Immature natural killer cell (primary cell): Measurements from ENCODE around the gene LRRC40. TPM values are rescaled to one million over a fixed set of nuclear protein-coding genes. Genes with fewer than 3 reads are reported as not detected.
"Not testable (repeated sequence)": the region's sequence is repeated elsewhere in the genome, so short reads cannot be mapped to it uniquely, and the experiment has no call there.

Experiments used
- DNase-seq, 3 donors: peaks; one replicate each; pipeline ENCODE4 v3.0.0; 2022; ENCODE audit warnings: mixed read lengths in 1 of 3
- H3K27ac Mint-ChIP-seq, 6 donors: one replicate each; pipeline ENCODE4 v1.8.0; 2020; ENCODE audit warnings: mixed read lengths in 6 of 6, mild to moderate bottlenecking in 5 of 6, inconsistent platforms in 4 of 6, moderate library complexity in 3 of 6
- H3K27me3 Mint-ChIP-seq, 3 donors: one replicate each; pipeline ENCODE4 v1.8.0; 2020 to 2021; ENCODE audit warnings: low read depth in 3 of 3, mild to moderate bottlenecking in 3 of 3, mixed read lengths in 3 of 3, moderate library complexity in 3 of 3, inconsistent platforms in 1 of 3
- H3K36me3 Mint-ChIP-seq, 3 donors: one replicate each; pipeline ENCODE4 v1.8.0; 2020; ENCODE audit warnings: mixed read lengths in 3 of 3, inconsistent platforms in 2 of 3, mild to moderate bottlenecking in 2 of 3
- H3K4me1 Mint-ChIP-seq, 2 donors: one replicate each; pipeline ENCODE4 v1.8.0; 2020; ENCODE audit warnings: inconsistent platforms in 2 of 2, mild to moderate bottlenecking in 2 of 2, mixed read lengths in 2 of 2, moderate library complexity in 1 of 2
- H3K4me3 Mint-ChIP-seq, 5 donors: one replicate each; pipeline ENCODE4 v1.8.0; 2020; ENCODE audit warnings: mild to moderate bottlenecking in 5 of 5, mixed read lengths in 5 of 5, inconsistent platforms in 3 of 5, moderate library complexity in 3 of 5
- H3K9me3 Mint-ChIP-seq, 6 donors: one replicate each; pipeline ENCODE4 v1.8.0; 2020; ENCODE audit warnings: mild to moderate bottlenecking in 6 of 6, mixed read lengths in 6 of 6, inconsistent platforms in 4 of 6, moderate library complexity in 3 of 6
- polyA plus RNA-seq, 3 donors: library from polyadenylated mRNA; unstranded; fragments of 300-500 nt; fragmentation: Illumina TruSeq; gene quantifications; one replicate each; pipeline ENCODE4 v1.2.3, GENCODE V29; 2021

The LRRC40 gene
- polyA plus RNA-seq, 3 donors from 2014 or later: 5.4 to 8.7 (median 6.0) TPM

GRCh38 chr1:70220517-70221237, 15.3 kb upstream of the LRRC40 start:
- Mint-ChIP-seq H3K27me3 (peaks cover 5 to 13% (median 8%) of the 10 kb centered on the region in 3 donors), H3K9me3 (no peaks in the 10 kb centered on the region), H3K4me3 (peak overlapping the region; percentile 84 to 92 (median 91)), H3K27ac (peak overlapping the region; percentile 92 to 98 (median 95)), H3K36me3 (peaks cover 4 to 7% (median 4%) of the 10 kb centered on the region in 3 donors), H3K4me1 (peaks cover 43 to 56% of the 10 kb centered on the region in 2 donors)
- DNase-seq: no peak

- no peak for DNase-seq
- Mint-ChIP-seq H3K4me1 (peaks cover 43 to 49% of the 10 kb centered on the region in 2 donors), H3K36me3 (peaks cover 4 to 10% (median 7%) of the 10 kb centered on the region in 3 donors), H3K9me3 (no peaks in the 10 kb centered on the region), H3K27me3 (peaks cover 5 to 13% (median 8%) of the 10 kb centered on the region in 3 donors), H3K27ac (peak overlapping the region; percentile 80 to 95 (median 92)), H3K4me3 (peak overlapping the region; percentile 52 to 74 (median 63))
These were observed 14.6 kb upstream of the LRRC40 start for GRCh38 chr1:70220015-70220414.

- Mint-ChIP-seq H3K27ac (peak overlapping the region in 5 of 6 donors; percentile 41 to 62 (median 57)), H3K27me3 (peaks cover 0 to 3% (median 0%) of the 10 kb centered on the region in 3 donors), H3K4me3 (no peak overlapping the region), H3K9me3 (no peaks in the 10 kb centered on the region), H3K4me1 (peaks cover 32 to 58% of the 10 kb centered on the region in 2 donors), H3K36me3 (peaks cover 0 to 7% (median 6%) of the 10 kb centered on the region in 3 donors)
- DNase-seq: no peak
These were observed 6.2 kb upstream of the LRRC40 start for GRCh38 chr1:70211541-70211940.

GRCh38 chr1:70210820-70211219, 5.4 kb upstream of the LRRC40 start:
- Mint-ChIP-seq H3K27me3 (peaks cover 0 to 4% (median under 1%) of the 10 kb centered on the region in 3 donors), H3K9me3 (no peaks in the 10 kb centered on the region), H3K4me3 (no peak overlapping the region), H3K36me3 (peaks cover 0 to 7% (median 6%) of the 10 kb centered on the region in 3 donors), H3K4me1 (peaks cover 38 to 65% of the 10 kb centered on the region in 2 donors), H3K27ac (no peak overlapping the region)
- DNase-seq: no peak

- Mint-ChIP-seq H3K27me3 (peaks cover 3 to 13% (median 10%) of the 10 kb centered on the region in 3 donors), H3K9me3 (no peaks in the 10 kb centered on the region), H3K36me3 (peaks cover 0 to 4% (median 3%) of the 10 kb centered on the region in 3 donors), H3K4me1 (peaks cover 63 to 90% of the 10 kb centered on the region in 2 donors), H3K4me3 (no peak overlapping the region), H3K27ac (peak overlapping the region in 3 of 6 donors; percentile 21 to 75 (median 53))
- no peak for DNase-seq
These were observed 2.9 kb upstream of the LRRC40 start for GRCh38 chr1:70208292-70208691.

- Mint-ChIP-seq H3K4me1 (peaks cover 66 to 89% of the 10 kb centered on the region in 2 donors), H3K36me3 (peaks cover 0 to 4% (median 3%) of the 10 kb centered on the region in 3 donors)
These were observed 2.1 kb upstream of the LRRC40 start for GRCh38 chr1:70207492-70207891.

GRCh38 chr1:70206833-70207232, 1.5 kb upstream of the LRRC40 start:
- Mint-ChIP-seq H3K4me1 (peaks cover 67 to 93% of the 10 kb centered on the region in 2 donors), H3K4me3 (peak overlapping the region; percentile 96 to 99 (median 97)), H3K27ac (peak overlapping the region; percentile 97 to 100 (median 100)), H3K27me3 (peaks cover 3 to 13% (median 10%) of the 10 kb centered on the region in 3 donors)
- H3K9me3 Mint-ChIP-seq, DNase-seq, H3K36me3 Mint-ChIP-seq: not testable (repeated sequence)

More at GRCh38 chr1:70207492-70207891, 2.1 kb upstream of the LRRC40 start:
- DNase-seq: no peak
- Mint-ChIP-seq H3K27me3 (peaks cover 3 to 13% (median 10%) of the 10 kb centered on the region in 3 donors), H3K4me3 (peak overlapping the region; percentile 60 to 97 (median 96)), H3K9me3 (no peaks in the 10 kb centered on the region), H3K27ac (peak overlapping the region; percentile 75 to 99 (median 81))

GRCh38 chr1:70205071-70205433, 327 bp downstream of the LRRC40 start:
- Mint-ChIP-seq H3K36me3 (peaks cover 0 to 4% (median 1%) of the 10 kb centered on the region in 3 donors), H3K9me3 (no peaks in the 10 kb centered on the region), H3K27me3 (peaks cover 3 to 13% (median 10%) of the 10 kb centered on the region in 3 donors), H3K4me3 (peak overlapping the region; percentile 96 to 99 (median 97)), H3K4me1 (peaks cover 66 to 90% of the 10 kb centered on the region in 2 donors), H3K27ac (peak overlapping the region; percentile 97 to 100 (median 100))
- DNase-seq: no peak

GRCh38 chr1:70204600-70204999, 779 bp downstream of the LRRC40 start:
- Mint-ChIP-seq H3K27me3 (peaks cover 3 to 13% (median 10%) of the 10 kb centered on the region in 3 donors), H3K36me3 (peaks cover 0 to 4% (median 0%) of the 10 kb centered on the region in 3 donors), H3K9me3 (no peaks in the 10 kb centered on the region), H3K4me3 (peak overlapping the region; percentile 96 to 99 (median 97)), H3K4me1 (peaks cover 62 to 85% of the 10 kb centered on the region in 2 donors), H3K27ac (peak overlapping the region; percentile 97 to 100 (median 100))
- no peak for DNase-seq

- peaks cover 0 to 4% (median 0%) of the 10 kb centered on the region in 3 donors for H3K36me3 Mint-ChIP-seq
- peaks cover 60 to 81% of the 10 kb centered on the region in 2 donors for H3K4me1 Mint-ChIP-seq
- H3K9me3 Mint-ChIP-seq: no peaks in the 10 kb centered on the region
- H3K27me3 Mint-ChIP-seq: peaks cover 5 to 13% (median 10%) of the 10 kb centered on the region in 3 donors
- DNase-seq: no peak
- H3K27ac Mint-ChIP-seq: peak overlapping the region; percentile 97 to 100 (median 100)
- H3K4me3 Mint-ChIP-seq: peak overlapping the region; percentile 96 to 99 (median 97)
These were observed 1.2 kb downstream of the LRRC40 start for GRCh38 chr1:70204139-70204538.

- Mint-ChIP-seq H3K4me3 (no peak overlapping the region), H3K9me3 (no peaks in the 10 kb centered on the region), H3K27me3 (peaks cover 5 to 13% (median 7%) of the 10 kb centered on the region in 3 donors), H3K27ac (no peak overlapping the region), H3K36me3 (no peaks in the 10 kb centered on the region), H3K4me1 (peaks cover 49 to 75% of the 10 kb centered on the region in 2 donors)
- no peak for DNase-seq
These were observed 3.1 kb downstream of the LRRC40 start for GRCh38 chr1:70202173-70202758.

GRCh38 chr1:70200065-70200464, 5.3 kb downstream of the LRRC40 start:
- Mint-ChIP-seq H3K4me3 (no peak overlapping the region), H3K36me3 (peaks cover 0 to 4% (median 0%) of the 10 kb centered on the region in 3 donors), H3K27ac (no peak overlapping the region), H3K4me1 (peaks cover 28 to 62% of the 10 kb centered on the region in 2 donors), H3K27me3 (peaks cover 0 to 5% (median 2%) of the 10 kb centered on the region in 3 donors), H3K9me3 (no peaks in the 10 kb centered on the region)
- no peak for DNase-seq

GRCh38 chr1:70196333-70196732, 9.0 kb downstream of the LRRC40 start:
- Mint-ChIP-seq H3K4me3 (no peak overlapping the region), H3K4me1 (peaks cover 3 to 37% of the 10 kb centered on the region in 2 donors), H3K27me3 (peaks cover 0 to 2% (median 0%) of the 10 kb centered on the region in 3 donors), H3K9me3 (no peaks in the 10 kb centered on the region), H3K27ac (no peak overlapping the region), H3K36me3 (peaks cover 0 to 5% (median 4%) of the 10 kb centered on the region in 3 donors)
- no peak for DNase-seq

- peaks cover 0 to 5% (median 4%) of the 10 kb centered on the region in 3 donors for H3K36me3 Mint-ChIP-seq
- DNase-seq: no peak
- H3K27me3 Mint-ChIP-seq: peaks cover 0 to 2% (median 0%) of the 10 kb centered on the region in 3 donors
- H3K4me3 Mint-ChIP-seq: no peak overlapping the region
- H3K4me1 Mint-ChIP-seq: peaks cover 3 to 28% of the 10 kb centered on the region in 2 donors
- H3K27ac Mint-ChIP-seq: no peak overlapping the region
- H3K9me3 Mint-ChIP-seq: no peaks in the 10 kb centered on the region
These were observed 10.0 kb downstream of the LRRC40 start for GRCh38 chr1:70195342-70195741.
